ENCODE measurements around the gene ZGPAT. TPM values are rescaled to one million over a fixed set of nuclear protein-coding genes. Genes with fewer than 3 reads are reported as not detected.

ZGPAT gene
- total and polyA plus RNA-seq, 9 donors: 1.7 to 26.4 (median 18.9) TPM

DNA sequence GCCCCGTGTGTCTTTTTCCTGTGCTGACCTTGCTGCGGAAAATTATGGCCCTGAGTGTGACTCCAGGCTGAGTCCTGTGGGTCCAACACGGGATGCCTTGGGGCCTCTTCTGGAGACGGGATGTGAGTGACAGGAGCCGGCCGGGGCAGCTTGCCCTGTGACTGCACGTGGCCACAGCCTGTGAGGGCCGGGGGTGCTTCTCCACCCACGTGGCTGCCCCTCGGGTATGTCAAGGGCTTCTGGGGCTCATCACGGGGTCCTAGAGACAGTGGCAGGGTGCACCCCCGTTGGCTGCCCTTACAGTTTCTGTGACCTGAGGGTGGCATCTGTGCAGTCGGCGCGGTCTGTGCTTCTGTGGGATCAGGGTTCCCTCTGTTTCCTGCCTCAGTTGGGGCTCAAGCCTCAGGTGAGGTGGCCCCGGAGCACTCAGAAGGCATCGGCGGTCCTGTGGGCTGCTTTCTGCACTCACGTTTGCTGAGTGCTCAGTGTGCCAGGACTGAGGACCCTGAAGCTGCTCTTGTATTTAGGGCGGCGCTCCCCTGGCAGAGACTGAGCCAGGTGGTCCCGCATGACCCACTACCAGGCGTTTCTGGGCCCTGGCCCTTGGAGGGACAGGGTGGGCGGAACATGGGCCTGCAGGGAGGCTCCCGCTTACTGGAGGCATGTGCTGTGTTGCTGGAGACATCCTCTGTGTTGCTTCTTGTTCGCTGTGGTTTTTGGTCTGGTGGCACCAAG, 44.3 kb upstream of the ZGPAT start:
- no peaks in the 10 kb centered on the region for H3K27me3 ChIP-seq
- peaks cover 4% of the 10 kb centered on the region for H3K4me1 ChIP-seq (ENCODE audit: insufficient read depth)
- no peaks in the 10 kb centered on the region for H3K9me3 ChIP-seq
- 89 to 92% (median 90%) methylated on average over 26 of the region's 26 CpGs for WGBS, 3 donors
- TF ChIP-seq, protein P1, sequence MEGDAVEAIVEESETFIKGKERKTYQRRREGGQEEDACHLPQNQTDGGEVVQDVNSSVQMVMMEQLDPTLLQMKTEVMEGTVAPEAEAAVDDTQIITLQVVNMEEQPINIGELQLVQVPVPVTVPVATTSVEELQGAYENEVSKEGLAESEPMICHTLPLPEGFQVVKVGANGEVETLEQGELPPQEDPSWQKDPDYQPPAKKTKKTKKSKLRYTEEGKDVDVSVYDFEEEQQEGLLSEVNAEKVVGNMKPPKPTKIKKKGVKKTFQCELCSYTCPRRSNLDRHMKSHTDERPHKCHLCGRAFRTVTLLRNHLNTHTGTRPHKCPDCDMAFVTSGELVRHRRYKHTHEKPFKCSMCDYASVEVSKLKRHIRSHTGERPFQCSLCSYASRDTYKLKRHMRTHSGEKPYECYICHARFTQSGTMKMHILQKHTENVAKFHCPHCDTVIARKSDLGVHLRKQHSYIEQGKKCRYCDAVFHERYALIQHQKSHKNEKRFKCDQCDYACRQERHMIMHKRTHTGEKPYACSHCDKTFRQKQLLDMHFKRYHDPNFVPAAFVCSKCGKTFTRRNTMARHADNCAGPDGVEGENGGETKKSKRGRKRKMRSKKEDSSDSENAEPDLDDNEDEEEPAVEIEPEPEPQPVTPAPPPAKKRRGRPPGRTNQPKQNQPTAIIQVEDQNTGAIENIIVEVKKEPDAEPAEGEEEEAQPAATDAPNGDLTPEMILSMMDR (IDR thresholded peaks at IDR 0.05): no peak
- TF ChIP-seq EP300 (IDR thresholded peaks at IDR 0.05) (no peak), POLR2A (IDR thresholded peaks at IDR 0.05) (no peak)
- intact Hi-C loops (cut with DNase I): no loop called here
- H3K36me3 ChIP-seq: no peaks in the 10 kb centered on the region
- no peak overlapping the region for H3K27ac ChIP-seq
- H3K4me3 ChIP-seq: no peak overlapping the region
- DNase-seq: peak in 1 of 5 donors; percentile 28

DNA sequence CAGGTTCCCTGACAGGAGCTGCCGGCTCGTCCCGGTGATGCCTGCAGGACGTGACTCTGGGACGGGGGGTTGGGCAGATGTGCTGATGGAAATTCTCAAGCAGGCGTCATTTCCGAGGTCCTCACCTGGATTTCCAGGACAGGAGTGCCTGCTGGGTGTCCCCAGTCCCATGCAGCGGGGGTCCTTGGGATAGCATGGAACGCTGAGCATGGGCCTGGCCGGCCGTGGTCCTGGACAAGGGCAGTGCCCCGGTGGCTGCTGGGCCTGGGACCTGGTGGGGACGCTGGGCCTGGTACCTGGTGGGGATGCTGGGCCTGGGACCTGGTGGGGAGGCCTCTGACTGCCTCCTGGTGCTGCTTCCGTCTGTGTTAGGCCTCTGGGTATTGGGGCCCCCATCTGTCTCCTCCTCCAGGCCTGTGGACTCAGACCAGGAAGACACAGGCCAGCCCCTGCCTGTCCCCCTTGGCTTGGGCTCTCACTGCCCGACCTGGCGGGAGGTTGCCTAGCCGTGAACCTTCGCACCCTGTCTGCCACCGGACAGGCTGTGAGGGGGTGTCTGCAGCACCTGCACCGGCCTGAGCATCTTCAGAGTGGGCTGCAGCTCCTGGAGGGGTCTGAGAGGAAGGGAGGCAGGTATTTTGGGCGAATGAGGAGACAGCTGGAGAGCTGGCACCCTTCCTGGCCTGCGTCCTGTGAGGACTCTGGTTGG, 43.5 kb upstream of the ZGPAT start:
- peaks cover 2% of the 10 kb centered on the region for H3K4me1 ChIP-seq (ENCODE audit: insufficient read depth)
- no peaks in the 10 kb centered on the region for H3K27me3 ChIP-seq
- no peak for DNase-seq
- TF ChIP-seq, protein P1 (IDR thresholded peaks at IDR 0.05): no peak
- TF ChIP-seq EP300 (IDR thresholded peaks at IDR 0.05): no peak
- no peak for TF ChIP-seq POLR2A (IDR thresholded peaks at IDR 0.05)
- H3K9me3 ChIP-seq: no peaks in the 10 kb centered on the region
- H3K4me3 ChIP-seq: no peak overlapping the region
- intact Hi-C loops (cut with DNase I): no loop called here
- WGBS, 3 donors: 79 to 90% (median 83%) methylated on average over 15 to 22 of the region's 22 CpGs
- no peaks in the 10 kb centered on the region for H3K36me3 ChIP-seq
- H3K27ac ChIP-seq: no peak overlapping the region

DNA sequence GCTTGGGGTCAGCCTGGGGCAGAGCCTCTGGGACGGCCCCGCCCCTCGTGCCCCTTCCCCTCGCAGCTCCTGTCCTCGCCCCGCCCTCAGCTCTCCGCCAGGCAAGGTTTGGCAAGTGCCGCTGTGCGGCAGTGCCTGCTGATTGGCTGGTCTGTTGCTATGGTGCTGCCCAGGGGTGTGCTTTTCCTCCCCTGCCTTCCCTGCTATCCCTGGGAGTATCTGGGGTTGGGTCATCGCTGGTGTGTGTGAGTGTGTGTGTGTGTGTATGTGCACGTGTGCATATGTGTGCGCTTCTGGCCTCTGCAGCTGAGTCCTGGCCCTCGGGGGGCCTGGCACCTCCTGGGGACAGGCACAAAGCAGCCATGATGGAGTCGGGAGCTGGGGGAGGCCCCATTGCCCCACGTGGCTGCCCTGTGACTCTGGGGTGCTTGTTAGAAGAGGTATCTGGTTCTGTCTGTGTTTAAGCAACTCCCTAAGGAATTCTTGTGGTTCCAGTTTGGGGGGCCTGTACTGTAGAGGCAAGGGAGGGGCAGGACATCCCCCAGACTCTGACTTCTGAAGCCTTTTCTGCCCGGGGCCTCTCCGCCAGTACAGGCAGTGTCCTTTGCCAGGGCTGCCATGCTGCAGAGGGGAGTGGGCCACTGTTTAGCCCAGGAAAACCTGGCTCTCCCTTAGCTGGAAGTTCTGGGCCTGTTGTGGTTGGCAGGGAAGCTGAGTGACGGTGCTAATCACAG, 42.8 kb upstream of the ZGPAT start:
- Histone ChIP-seq H3K9me3 (no peaks in the 10 kb centered on the region), H3K27ac (no peak overlapping the region), H3K27me3 (no peaks in the 10 kb centered on the region), H3K4me1 (ENCODE audit: insufficient read depth) (no peaks in the 10 kb centered on the region), H3K4me3 (no peak overlapping the region), H3K36me3 (no peaks in the 10 kb centered on the region)
- 50 to 66% (median 52%) methylated on average over 17 to 18 of the region's 18 CpGs for WGBS, 3 donors
- TF ChIP-seq, protein P1 (IDR thresholded peaks at IDR 0.05): no peak
- TF ChIP-seq EP300 (IDR thresholded peaks at IDR 0.05) (no peak), POLR2A (IDR thresholded peaks at IDR 0.05) (no peak)
- intact Hi-C loops (cut with DNase I): no loop called here
- DNase-seq: peak in 2 of 5 donors; percentile 26 to 54

DNA sequence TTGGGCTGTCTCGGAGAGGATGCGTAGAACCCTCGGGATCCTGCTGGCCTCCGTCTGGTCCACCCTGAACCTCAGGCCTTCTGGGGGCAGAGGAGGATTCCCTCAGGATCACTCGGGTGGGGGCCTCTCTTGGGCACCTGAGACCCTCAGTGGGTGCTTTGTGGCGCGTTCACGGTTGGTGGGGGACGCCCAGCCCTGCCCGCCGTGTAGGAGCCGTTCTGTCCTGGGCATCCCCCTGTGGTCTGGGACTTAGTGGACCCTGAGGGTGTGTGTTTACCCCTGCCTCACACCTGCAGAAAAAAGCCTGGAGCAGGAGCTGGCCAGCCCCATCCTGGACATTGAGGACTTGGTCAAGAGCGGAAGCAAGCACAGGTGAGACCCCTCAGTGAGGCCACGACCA, 42.1 kb upstream of the ZGPAT start:
- Histone ChIP-seq H3K36me3 (no peaks in the 10 kb centered on the region), H3K4me1 (ENCODE audit: insufficient read depth) (no peaks in the 10 kb centered on the region), H3K4me3 (no peak overlapping the region), H3K27ac (no peak overlapping the region), H3K27me3 (no peaks in the 10 kb centered on the region), H3K9me3 (no peaks in the 10 kb centered on the region)
- no peak for TF ChIP-seq POLR2A (IDR thresholded peaks at IDR 0.05)
- TF ChIP-seq, protein P1 (IDR thresholded peaks at IDR 0.05): no peak
- no peak for TF ChIP-seq EP300 (IDR thresholded peaks at IDR 0.05)
- intact Hi-C loops (cut with DNase I): no loop called here
- no peak for DNase-seq
- WGBS, 3 donors: 89 to 93% (median 93%) methylated on average over 7 to 14 of the region's 14 CpGs

Data from ovary (tissue), 9 donors.